ENCODE results near the gene TCEANC.

The TCEANC gene

DNA sequence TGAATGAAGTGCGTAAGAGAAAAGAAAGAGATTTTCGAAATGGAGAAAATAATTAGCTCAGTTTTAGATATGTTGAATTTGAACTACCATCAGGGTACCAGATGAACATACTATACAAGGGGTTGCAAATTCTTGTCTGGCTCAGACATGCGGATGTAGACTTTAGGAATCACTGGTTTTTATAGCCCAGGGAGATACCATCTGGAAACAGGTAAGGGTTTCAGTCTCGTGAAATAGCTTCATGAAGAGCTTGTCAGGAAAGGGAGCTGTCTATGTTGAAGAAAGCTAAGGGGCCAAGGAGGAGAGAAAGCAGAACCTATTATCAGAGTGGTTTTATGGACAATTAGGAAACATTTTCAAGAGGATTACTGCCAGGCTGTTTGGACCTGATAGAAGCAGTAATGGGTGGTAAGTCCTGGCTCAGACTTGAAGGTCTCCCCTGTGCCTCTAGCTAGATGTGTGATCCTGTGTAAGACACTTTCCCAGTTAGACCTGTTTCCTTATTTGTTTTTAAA is 42.7 kb downstream of the TCEANC start:
- Histone ChIP-seq H3K36me3 (ENCODE audit: control insufficient read depth, insufficient read depth, low read length) (no peaks in the 10 kb centered on the region), H3K9me3 (ENCODE audit: control insufficient read depth, low read length) (no peaks in the 10 kb centered on the region), H3K9ac (ENCODE audit: low read length) (no peak overlapping the region), H3K4me3 (ENCODE audit: low read length) (no peak overlapping the region), H3K4me1 (ENCODE audit: control insufficient read depth, insufficient read depth, low read length) (peaks cover 45% of the 10 kb centered on the region), H3K27me3 (ENCODE audit: control insufficient read depth, insufficient read depth, low read length) (no peaks in the 10 kb centered on the region)

DNA sequence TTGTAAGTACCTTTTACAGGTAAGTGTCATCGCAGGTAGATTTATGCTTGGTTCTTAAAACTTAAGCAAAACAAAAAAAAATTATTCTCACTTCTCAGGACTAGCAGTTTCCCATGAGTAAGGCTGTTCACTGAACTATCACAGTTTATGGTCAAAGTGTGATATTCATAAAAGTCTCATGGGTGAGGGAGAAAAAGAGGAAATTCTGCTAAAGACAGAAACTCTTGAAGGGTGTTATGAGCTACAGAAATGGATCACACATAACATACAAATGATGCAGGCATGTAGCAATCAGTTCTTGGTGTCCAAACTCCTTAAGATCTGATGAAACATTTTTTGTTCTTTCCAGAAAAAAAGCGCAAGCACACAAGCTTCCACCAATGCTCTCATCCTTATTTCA is 44.5 kb downstream of the TCEANC start:
- Histone ChIP-seq H3K27me3 (ENCODE audit: control insufficient read depth, insufficient read depth, low read length) (no peaks in the 10 kb centered on the region), H3K4me1 (ENCODE audit: control insufficient read depth, insufficient read depth, low read length) (peaks cover 42% of the 10 kb centered on the region), H3K4me3 (ENCODE audit: low read length) (no peak overlapping the region), H3K9me3 (ENCODE audit: control insufficient read depth, low read length) (no peaks in the 10 kb centered on the region), H3K36me3 (ENCODE audit: control insufficient read depth, insufficient read depth, low read length) (no peaks in the 10 kb centered on the region), H3K9ac (ENCODE audit: low read length) (no peak overlapping the region)

DNA sequence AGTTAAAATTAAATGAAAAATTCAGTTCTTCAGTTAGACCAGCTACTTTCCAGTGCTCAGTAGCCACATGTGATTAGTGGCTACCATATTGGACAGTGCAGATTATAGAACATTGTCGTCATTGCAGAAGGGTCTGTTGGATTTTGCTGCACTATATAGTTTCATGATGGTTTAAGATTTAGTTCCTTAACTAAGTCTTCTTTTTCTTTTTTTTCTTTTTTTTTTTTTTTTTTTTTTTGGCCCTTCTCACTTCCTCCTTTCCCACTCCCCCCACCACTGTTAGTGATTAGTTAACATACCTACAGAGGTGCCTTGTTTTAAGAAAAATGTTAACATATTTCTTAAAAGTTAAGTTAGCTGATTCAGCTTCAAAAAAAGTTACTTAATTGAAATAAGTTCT is 45.0 kb downstream of the TCEANC start:
- H3K9me3 ChIP-seq (ENCODE audit: control insufficient read depth, low read length): no peaks in the 10 kb centered on the region
- peaks cover 36% of the 10 kb centered on the region for H3K4me1 ChIP-seq (ENCODE audit: control insufficient read depth, insufficient read depth, low read length)
- H3K27me3 ChIP-seq (ENCODE audit: control insufficient read depth, insufficient read depth, low read length): no peaks in the 10 kb centered on the region
- H3K9ac ChIP-seq (ENCODE audit: low read length): no peak overlapping the region
- H3K36me3 ChIP-seq (ENCODE audit: control insufficient read depth, insufficient read depth, low read length): no peaks in the 10 kb centered on the region
- H3K4me3 ChIP-seq (ENCODE audit: low read length): no peak overlapping the region

DNA sequence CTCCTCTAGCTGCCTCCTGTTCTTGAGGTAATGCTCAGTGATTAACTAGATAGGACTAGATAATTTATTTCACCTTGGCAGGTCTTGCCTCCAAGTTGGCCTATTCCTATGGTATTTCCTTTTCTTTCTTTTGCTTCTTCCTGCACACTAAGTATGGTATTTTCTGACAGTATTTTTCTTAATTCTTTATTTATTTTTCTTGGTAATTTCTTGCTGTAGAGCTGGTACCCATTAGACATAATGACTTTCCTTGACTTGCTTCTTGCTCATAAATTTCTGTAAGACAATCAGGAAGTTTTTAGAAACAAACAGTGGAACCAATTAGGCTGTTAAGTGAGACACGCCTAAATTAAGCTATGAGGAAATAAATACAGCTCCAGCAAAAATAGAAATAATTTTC is 45.5 kb downstream of the TCEANC start:
- no peak overlapping the region for H3K4me3 ChIP-seq (ENCODE audit: low read length)
- H3K9me3 ChIP-seq (ENCODE audit: control insufficient read depth, low read length): no peaks in the 10 kb centered on the region
- H3K9ac ChIP-seq (ENCODE audit: low read length): no peak overlapping the region
- H3K27me3 ChIP-seq (ENCODE audit: control insufficient read depth, insufficient read depth, low read length): no peaks in the 10 kb centered on the region
- no peaks in the 10 kb centered on the region for H3K36me3 ChIP-seq (ENCODE audit: control insufficient read depth, insufficient read depth, low read length)
- H3K4me1 ChIP-seq (ENCODE audit: control insufficient read depth, insufficient read depth, low read length): peaks cover 32% of the 10 kb centered on the region

DNA sequence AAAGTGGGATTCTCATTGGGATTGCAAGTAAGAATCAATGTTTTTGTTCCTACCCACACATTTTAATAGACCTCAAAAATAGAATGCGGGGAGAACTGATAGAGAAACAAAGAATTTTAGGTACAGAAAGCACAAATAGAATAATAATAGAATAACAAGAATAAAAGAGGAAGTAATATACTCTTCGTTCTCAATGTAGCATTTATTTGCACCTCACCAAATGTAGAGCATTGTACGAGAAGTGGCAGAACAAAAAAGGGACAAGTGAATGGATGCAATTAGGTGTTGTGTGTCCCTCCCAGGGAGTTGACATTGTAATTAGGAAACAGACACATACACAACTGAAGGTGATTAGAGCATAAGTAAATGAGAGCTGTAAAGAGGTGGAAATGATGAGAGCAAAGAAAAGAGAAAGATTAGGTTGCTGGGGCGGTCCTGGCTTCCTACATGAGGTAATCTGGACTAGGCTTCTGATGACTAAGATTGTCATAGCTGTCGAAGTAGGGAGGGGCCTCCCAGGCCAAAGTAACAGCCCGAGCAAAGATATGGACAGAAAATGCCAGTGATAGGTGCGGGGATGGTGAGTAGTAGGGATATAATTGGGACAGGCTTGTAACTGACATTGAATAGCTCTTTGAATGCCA is 46.4 kb downstream of the TCEANC start:
- Histone ChIP-seq H3K4me3 (ENCODE audit: low read length) (no peak overlapping the region), H3K36me3 (ENCODE audit: control insufficient read depth, insufficient read depth, low read length) (no peaks in the 10 kb centered on the region), H3K27me3 (ENCODE audit: control insufficient read depth, insufficient read depth, low read length) (no peaks in the 10 kb centered on the region), H3K4me1 (ENCODE audit: control insufficient read depth, insufficient read depth, low read length) (peaks cover 25% of the 10 kb centered on the region), H3K9ac (ENCODE audit: low read length) (no peak overlapping the region), H3K9me3 (ENCODE audit: control insufficient read depth, low read length) (no peaks in the 10 kb centered on the region)

DNA sequence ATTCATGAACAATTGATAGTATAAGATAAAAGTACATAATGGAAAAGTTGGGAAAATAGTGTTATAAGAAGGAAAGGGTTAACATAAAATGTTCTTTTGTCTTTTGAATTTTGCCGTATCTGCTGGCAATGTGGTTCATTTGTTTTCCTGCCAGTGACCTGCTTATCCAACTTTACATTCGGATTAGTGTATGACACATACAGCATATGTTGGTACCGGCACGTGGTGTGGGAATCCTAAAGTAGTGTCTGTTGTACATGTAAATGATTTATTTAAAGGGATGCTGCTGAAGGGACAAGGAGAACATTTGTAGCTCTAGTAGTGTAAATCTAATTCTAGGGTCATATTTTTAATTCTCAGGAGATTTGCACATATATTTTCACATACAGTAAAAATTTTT is 47.4 kb downstream of the TCEANC start:
- Histone ChIP-seq H3K9ac (ENCODE audit: low read length) (no peak overlapping the region), H3K36me3 (ENCODE audit: control insufficient read depth, insufficient read depth, low read length) (no peaks in the 10 kb centered on the region), H3K4me3 (ENCODE audit: low read length) (no peak overlapping the region), H3K4me1 (ENCODE audit: control insufficient read depth, insufficient read depth, low read length) (peaks cover 20% of the 10 kb centered on the region), H3K27me3 (ENCODE audit: control insufficient read depth, insufficient read depth, low read length) (no peaks in the 10 kb centered on the region), H3K9me3 (ENCODE audit: control insufficient read depth, low read length) (no peaks in the 10 kb centered on the region)

DNA sequence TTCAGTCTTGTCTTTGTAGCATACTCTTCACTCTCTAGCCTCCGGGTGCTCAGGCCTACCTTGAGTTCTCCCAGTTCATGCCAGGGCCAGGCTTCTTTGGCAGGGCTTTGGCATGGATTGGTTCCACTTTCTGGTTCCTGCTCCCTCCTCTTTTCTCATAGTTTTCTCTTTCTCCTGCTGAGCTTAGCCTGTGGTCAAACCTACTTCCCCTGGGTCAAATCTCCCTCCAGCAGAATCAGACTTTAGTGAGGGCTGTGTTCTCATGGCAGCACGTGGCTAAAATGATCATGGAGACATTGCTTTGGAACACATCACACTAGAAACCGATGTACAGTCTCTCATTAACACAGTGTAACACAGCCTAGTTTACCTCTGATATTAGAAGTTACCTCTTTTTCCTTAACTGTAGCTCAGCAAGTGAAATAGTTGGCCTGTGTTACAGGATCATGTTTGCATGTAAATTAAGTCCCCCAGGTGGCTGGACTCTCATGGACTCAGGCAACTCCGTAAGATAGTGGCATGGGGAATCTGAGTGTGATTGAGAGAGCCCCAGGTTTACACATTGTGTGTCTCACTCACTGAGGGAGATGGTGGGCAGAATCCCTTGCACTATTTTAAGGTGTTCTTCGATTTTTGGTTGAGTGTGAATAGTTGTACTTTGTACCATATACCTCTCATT is 49.3 kb downstream of the TCEANC start:
- Histone ChIP-seq H3K4me3 (ENCODE audit: low read length) (no peak overlapping the region), H3K4me1 (ENCODE audit: control insufficient read depth, insufficient read depth, low read length) (peaks cover 20% of the 10 kb centered on the region), H3K36me3 (ENCODE audit: control insufficient read depth, insufficient read depth, low read length) (no peaks in the 10 kb centered on the region), H3K9me3 (ENCODE audit: control insufficient read depth, low read length) (no peaks in the 10 kb centered on the region), H3K9ac (ENCODE audit: low read length) (no peak overlapping the region), H3K27me3 (ENCODE audit: control insufficient read depth, insufficient read depth, low read length) (no peaks in the 10 kb centered on the region)

DNA sequence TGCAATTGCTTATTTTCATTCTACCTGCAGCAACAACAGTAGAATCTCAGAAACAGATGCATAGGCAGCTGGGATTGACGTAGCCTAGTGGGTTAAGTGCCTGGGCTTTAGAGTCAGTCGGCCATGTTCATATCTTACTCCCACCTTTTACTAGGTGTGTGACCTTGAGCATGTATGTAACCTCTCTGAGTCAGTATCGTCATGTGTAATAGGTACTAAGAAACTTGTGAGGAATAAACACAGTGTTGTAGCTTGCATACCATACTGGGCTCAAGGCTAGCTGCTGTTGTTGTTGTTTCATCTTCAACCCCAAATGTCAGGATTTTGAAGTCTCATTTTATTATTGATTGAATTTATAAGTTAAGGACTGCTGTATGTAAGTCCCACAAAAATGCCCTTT is 50.2 kb downstream of the TCEANC start:
- H3K4me3 ChIP-seq (ENCODE audit: low read length): no peak overlapping the region
- no peaks in the 10 kb centered on the region for H3K36me3 ChIP-seq (ENCODE audit: control insufficient read depth, insufficient read depth, low read length)
- H3K27me3 ChIP-seq (ENCODE audit: control insufficient read depth, insufficient read depth, low read length): no peaks in the 10 kb centered on the region
- H3K9me3 ChIP-seq (ENCODE audit: control insufficient read depth, low read length): no peaks in the 10 kb centered on the region
- H3K4me1 ChIP-seq (ENCODE audit: control insufficient read depth, insufficient read depth, low read length): peaks cover 16% of the 10 kb centered on the region
- no peak overlapping the region for H3K9ac ChIP-seq (ENCODE audit: low read length)

DNA sequence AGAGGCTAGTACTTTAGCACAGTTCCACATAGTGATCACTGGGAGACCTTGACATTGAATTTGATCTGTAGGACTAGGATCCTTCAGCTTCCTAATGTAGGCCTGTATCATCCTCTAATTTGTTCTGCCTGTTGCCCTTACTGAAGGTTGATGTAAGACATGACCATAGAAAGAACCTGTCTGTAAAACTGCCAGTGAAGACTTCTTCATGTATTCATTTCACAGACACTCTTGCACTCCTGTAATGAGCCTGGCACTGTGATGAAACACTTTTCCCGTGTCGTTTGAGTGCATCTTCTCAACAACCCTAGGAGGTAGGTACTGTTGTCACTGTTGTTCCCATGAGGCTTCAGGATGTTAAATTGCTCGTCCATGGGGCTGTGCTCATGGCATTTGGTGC is 50.6 kb downstream of the TCEANC start:
- no peaks in the 10 kb centered on the region for H3K9me3 ChIP-seq (ENCODE audit: control insufficient read depth, low read length)
- peaks cover 11% of the 10 kb centered on the region for H3K4me1 ChIP-seq (ENCODE audit: control insufficient read depth, insufficient read depth, low read length)
- no peaks in the 10 kb centered on the region for H3K27me3 ChIP-seq (ENCODE audit: control insufficient read depth, insufficient read depth, low read length)
- H3K9ac ChIP-seq (ENCODE audit: low read length): no peak overlapping the region
- no peak overlapping the region for H3K4me3 ChIP-seq (ENCODE audit: low read length)
- H3K36me3 ChIP-seq (ENCODE audit: control insufficient read depth, insufficient read depth, low read length): no peaks in the 10 kb centered on the region

DNA sequence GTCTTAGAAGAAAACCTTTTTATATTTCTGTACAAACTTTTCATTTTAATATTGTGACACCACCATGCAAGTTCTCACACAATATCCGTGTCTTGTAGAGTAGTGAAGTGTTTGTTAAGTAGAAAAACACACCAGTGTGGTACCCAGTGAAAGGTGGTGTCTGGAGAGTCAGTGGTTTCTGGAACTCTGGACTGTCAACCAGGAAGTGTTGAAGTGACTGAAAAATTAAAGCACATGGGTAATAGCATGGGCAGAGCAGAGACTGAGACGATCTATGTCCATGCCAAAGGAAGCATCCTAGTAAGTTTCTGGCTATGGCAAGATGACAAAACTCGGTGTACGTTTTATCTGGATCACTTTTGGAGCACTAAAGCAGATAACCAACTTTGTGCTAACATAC is 58.2 kb downstream of the TCEANC start:
- Histone ChIP-seq H3K4me3 (ENCODE audit: low read length) (no peak overlapping the region), H3K27me3 (ENCODE audit: control insufficient read depth, insufficient read depth, low read length) (no peaks in the 10 kb centered on the region), H3K36me3 (ENCODE audit: control insufficient read depth, insufficient read depth, low read length) (no peaks in the 10 kb centered on the region), H3K4me1 (ENCODE audit: control insufficient read depth, insufficient read depth, low read length) (no peaks in the 10 kb centered on the region), H3K9me3 (ENCODE audit: control insufficient read depth, low read length) (no peaks in the 10 kb centered on the region), H3K9ac (ENCODE audit: low read length) (no peak overlapping the region)

Data from mucosa of stomach (tissue), 1 donor.